SK-MEL-5 (cell line): Measurements from ENCODE around the gene MAN2A1. TPM values are rescaled to one million over a fixed set of nuclear protein-coding genes. Genes with fewer than 3 reads are reported as not detected.
A peak's percentile ranks its signal among the peaks of the same experiment; 100 is the strongest.

Experiments
- DNase-seq: peaks from one replicate; pipeline ENCODE4 v3.0.0-alpha.2; 2016; ENCODE audit warnings: low read depth, low spot score
- in situ Hi-C: cut with HindIII; loops from 2 replicates; pipeline ENCODE4 v1.10.0; 2016; ENCODE audit warnings: low sequenced_read_pairs, high pct_unique_total_duplicates, low pct_unique_long_range_greater_than_20kb
- polyA plus RNA-seq, 2 experiments: library from polyadenylated mRNA; depleted of rRNA; stranded (reverse); fragments of >200 nt; gene quantifications; 2 replicates each; pipeline ENCODE4 v1.2.3, GENCODE V29; 2015
- total RNA-seq: library from RNA; depleted of rRNA; stranded (reverse); fragments of >200 nt; shearing (Covaris generic); gene quantifications from 2 replicates; pipeline ENCODE4 v1.2.3, GENCODE V29; 2014; rRNA removed

The MAN2A1 gene
- total RNA-seq, result 14.7 and 15.1 TPM in 2 replicates
- polyA plus RNA-seq (2015; cell fraction: cytosol; rRNA removed), result 13.4 and 21.6 TPM in 2 replicates
- 18.0 and 22.9 TPM in 2 replicates for polyA plus RNA-seq (2015; cell fraction: nucleus; rRNA removed)

GRCh38 chr5:109689740-109690241 is at the start of gene MAN2A1:
Gene MAN2A1, plus strand, starts transcription at chr5:109689927. Its CDS starts 491 bp downstream, at chr5:109690418.
- in situ Hi-C loops, result no loop called here
- DNase-seq, result peak; percentile 59

- in situ Hi-C loops, result no loop called here
Observed at GRCh38 chr5:109640976-109641375, 48.8 kb upstream of the MAN2A1 start.

DNA sequence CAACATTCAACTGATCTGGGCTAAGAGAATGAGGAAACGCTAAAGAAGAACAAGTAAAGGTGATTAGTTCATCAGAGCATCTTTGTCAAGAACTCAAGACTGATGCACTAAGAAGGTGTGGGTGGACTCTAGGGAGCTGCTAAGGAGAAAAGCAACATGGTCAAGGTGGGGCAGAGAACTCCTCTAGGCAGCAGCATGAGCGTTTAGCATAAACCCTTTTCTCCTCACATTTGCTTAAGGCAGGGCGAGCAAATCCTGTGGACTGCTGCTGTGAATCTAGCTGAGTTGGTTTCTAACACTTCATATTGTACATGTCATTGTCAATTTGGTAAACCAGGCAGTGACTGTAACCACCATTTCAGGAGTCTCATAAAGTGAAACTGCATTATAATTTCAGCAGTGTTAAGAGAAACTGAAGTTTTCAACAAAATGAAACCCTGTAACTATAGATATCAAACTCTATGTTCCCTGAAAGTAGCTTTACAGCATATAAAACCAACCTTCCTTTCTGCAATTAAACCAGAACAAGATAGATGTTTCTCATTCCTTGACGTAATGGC is 45.9 kb upstream of the MAN2A1 start:
- no peak for DNase-seq
- in situ Hi-C loops, result no loop called here

More at GRCh38 chr5:109640976-109641375, 48.8 kb upstream of the MAN2A1 start:
- no peak for DNase-seq

DNA sequence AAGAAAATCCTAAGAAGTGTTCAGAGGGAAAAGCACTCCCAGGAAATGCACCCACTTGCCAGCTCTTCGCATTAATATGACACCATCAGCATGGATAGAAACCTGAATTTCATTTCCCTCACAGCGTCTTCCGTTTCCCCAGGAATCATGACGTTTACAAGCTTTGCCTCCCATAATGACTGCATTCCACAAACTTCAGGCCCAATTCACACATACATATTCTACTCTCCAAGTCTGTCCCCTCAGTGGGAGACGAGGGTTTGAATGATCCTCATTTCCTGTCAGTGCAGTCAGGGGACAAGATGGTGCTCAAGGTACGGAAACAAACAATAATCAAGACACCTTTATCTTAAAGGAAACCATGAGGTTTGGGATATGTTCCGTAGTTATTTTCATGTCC is 44.9 kb upstream of the MAN2A1 start:
- in situ Hi-C loops, result no loop called here
- no peak for DNase-seq

- in situ Hi-C loops, result no loop called here
- no peak for DNase-seq
Observed at GRCh38 chr5:109645707-109646192, 44.0 kb upstream of the MAN2A1 start.

GRCh38 chr5:109649318-109649717 is 40.4 kb upstream of the MAN2A1 start:
- DNase-seq, result no peak
- in situ Hi-C loops, result no loop called here

- no peak for DNase-seq
- in situ Hi-C loops, result no loop called here
Observed at GRCh38 chr5:109650493-109650892, 39.2 kb upstream of the MAN2A1 start.

DNA sequence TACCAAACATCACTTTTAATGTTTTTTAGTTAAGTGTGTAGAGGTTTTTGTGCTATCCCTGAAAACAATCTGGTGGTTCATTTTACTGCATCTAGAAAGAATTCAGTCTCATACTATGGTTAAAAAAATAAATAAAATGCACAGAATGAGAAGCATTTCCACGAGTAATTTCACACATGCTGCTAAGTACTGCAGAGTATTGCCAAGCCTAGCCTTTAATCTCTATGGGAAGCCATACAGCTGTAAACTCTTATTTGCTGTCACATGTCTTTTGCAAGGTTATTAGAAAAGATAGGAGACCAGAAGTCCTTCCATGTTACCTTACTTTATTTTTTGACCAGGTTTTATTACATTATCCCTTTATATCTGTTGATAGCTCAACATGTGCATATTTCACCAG is 37.6 kb upstream of the MAN2A1 start:
- no peak for DNase-seq
- in situ Hi-C loops, result no loop called here

GRCh38 chr5:109653042-109653441 is 36.7 kb upstream of the MAN2A1 start:
- DNase-seq, result no peak
- in situ Hi-C loops, result no loop called here

GRCh38 chr5:109653561-109654239 is 36.0 kb upstream of the MAN2A1 start:
- in situ Hi-C loops, result no loop called here

DNA sequence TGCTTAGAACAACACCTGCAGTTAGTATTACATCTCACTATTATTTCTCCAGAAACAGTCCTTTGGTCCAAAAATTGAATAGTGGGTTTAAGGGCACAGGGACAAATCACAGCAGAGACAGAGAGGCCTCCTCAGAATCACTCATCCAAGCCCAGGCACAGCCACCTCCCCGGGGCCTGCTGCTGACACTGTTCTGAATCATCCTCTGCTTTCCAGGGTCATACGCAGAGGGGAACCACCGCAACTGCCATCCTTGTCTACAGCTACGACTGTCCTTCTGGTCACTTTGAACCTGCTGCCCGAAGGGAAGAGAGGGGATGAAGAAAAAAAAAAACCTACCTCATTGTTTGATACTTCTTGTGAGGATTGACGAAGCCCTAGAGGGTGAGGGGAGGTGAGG is 35.3 kb upstream of the MAN2A1 start:
- in situ Hi-C loops, result no loop called here
- no peak for DNase-seq

More at GRCh38 chr5:109653561-109654239, 36.0 kb upstream of the MAN2A1 start:
- no peak for DNase-seq

- DNase-seq, result no peak
- in situ Hi-C loops, result no loop called here
Observed at GRCh38 chr5:109655841-109656240, 33.9 kb upstream of the MAN2A1 start.

- in situ Hi-C loops, result no loop called here
- peak; percentile 9 for DNase-seq
Observed at GRCh38 chr5:109656829-109657228, 32.9 kb upstream of the MAN2A1 start.

- DNase-seq, result no peak
- in situ Hi-C loops, result no loop called here
Observed at GRCh38 chr5:109659901-109660300, 29.8 kb upstream of the MAN2A1 start.

DNA sequence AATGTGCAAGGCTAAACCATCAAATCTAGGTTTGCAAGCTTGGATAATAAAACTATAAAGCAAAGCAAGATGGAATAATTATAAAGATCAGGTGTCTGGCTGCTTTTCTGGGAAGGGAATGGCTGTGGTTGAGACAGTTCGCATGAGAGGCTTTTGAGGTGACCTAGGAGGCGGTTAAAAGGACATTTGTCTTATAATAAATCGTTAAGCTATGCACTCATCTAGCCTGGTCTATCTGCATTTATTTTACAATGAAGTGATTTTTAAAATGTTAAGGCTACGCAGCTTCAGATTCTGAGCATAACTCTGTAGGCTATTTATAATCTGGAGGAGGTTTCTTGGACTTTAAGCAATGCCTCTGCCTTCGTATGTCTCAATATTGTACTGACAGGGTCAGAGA is 29.4 kb upstream of the MAN2A1 start:
- DNase-seq, result no peak
- in situ Hi-C loops, result no loop called here

DNA sequence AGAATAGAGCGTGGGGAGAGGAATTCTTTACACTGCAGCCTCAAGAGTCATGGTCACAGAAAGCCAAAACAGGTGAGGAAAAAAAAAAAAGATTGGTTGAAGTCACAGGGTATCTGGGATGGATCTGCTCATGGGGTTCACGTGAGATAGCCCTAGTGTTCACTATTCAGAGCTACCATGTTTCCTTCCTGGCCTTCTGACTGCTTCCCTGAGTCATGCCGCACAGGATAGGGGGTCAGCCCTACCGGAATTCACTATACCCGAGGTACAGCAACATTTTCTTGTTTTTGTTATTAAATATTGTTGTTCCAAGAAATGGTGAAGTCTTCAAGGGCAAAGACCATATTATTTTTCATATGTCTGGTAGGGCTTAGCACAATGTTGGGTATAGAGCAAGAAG is 21.5 kb upstream of the MAN2A1 start:
- in situ Hi-C loops, result no loop called here
- DNase-seq, result no peak

DNA sequence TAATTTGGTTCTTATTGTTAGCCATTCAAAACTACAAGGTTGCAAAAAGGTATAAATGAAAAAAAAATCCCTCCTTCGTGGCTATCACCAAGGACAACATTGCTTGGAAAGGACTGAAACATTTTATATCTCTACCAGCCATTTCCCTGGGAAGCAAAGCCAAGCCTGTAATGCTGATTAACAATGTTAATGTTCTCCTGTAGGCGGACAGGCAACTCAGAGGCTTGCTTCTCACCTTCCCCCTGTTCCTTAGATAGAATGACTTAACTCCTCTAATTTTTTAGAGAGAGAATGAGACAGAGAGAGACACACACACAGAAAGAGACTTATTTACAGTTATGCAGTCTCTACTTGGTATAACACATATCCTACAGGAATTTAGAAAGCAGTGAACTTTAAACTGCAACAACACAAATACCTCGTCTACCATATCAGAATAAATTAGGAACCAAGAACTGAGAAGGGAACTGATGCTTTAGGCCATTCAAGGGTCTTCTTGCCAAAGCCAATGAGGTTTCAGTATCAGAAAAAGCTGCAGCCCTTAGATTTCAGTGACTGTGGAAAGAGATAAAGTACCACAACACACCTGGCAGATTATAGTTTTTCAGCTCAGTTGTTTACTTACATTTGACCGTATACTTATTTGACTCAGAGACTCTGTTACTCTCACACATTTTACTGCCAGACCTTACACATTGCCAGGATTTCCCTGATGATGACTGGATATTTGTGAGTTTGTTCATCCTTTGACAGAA is 20.9 kb upstream of the MAN2A1 start:
- in situ Hi-C loops, result no loop called here
- no peak for DNase-seq

DNA sequence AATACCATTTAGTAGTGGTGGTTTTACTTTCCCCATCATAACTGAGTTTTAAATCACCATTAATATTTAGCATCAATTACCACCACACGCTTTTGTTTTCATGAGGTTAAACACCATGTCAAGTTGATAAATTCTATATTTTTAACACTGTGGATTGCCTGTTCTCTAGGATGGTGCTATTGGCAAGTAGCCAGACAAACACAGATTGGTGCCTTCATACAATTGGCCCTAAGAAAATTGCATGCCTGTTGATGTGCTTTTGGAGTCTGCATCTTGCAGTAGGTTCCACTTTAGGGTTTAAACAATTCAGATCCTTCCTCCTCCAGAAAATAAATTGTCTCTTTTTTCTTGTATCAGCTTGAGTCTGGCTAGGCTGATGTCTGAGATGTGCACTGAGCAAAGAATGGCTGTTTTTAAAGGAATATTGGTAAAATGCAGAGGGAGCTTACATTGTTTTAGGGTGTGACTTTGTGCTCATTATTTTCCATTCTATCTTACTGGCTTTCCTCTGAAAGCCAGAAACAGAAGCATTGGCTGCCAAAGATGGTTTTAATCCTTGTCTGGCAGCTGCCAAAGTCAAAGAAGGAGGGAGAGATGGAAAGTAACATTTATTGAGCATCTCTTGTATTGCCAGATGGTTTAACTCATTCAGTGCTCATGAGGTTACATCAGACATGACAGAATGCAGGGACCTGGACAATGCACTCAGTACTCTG is 19.6 kb upstream of the MAN2A1 start:
- in situ Hi-C loops, result no loop called here

More for the DNA sequence above, 19.6 kb upstream of the MAN2A1 start:
- no peak for DNase-seq
